GDM1 (cell line): ENCODE results near the gene GNA15.

Experiments
- DNase-seq: peaks from one replicate; lab custom pipeline; 2025; lab: John Stamatoyannopoulos, UW

Gene GNA15

DNA sequence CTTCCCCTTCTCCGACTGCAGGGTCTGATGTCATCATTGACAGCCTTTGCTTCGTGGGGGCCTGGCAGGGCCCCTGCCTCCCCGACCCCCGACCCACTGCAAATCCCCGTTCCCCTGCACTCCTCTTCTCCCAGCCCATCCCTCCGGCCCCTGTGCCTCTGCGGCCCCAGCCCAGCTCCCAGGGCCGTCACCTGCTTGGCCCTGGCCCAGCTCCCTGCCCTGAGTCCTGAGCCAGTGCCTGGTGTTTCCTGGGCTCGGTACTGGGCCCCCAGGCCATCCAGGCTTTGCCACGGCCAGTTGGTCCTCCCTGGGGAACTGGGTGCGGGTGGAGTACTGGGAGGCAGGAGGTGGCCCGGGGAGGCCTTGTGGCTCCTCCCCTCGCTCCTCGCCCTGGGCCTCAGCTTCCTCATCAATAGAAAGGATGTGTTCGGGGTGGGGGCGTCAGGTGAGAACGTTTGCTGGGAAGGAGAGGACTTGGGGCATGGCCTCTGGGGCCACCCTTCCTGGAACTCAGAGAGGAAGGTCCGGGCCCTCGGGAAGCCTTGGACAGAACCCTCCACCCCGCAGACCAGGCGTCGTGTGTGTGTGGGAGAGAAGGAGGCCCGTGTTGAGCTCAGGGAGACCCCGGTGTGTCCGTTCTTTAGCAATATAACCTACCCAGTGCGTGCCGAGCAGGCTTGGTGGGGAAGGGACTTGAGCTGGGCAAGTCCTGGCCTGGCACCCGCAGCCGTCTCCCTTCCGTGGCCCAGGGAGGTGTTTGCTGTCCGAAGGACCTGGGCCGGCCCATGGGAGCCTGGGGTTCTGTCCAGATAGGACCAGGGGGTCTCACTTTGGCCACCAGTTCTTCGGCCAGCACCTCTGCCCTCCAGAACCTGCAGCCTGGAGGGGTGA lies 72.7 kb downstream of the GNA15 start:
- DNase-seq: no peak

DNA sequence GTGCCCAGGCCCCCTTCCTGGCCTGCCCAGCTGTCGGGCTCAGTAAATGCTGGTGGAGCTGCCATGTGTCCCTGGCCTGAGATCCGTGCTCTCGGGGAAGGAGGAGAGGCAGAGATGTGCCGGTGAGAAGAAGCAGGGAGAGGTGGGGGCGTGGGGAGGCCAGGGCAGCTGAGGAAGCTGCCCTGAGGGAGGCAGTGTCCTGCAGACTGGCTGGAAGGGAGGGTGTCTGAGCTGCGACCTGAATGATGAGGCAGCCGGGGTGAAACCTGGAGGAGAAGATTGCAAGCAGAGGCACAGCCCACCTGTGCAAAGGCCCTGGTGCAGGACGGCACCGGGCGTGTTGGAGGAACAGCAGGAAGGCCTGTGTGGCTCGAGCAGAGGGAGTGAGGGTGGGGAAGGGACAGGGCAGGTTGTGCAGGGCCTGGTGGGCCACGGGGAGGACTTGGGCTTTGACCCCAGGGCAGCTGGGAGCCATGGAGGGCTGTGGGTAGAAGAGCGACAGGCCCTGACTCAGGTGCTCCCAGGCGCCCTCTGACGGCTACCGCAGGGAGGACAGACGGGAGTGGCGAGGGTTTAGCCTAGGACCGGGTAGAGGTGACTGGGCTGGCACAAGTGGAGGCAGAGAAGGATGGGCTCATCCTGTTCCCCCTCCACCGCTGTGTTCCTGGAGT lies 74.6 kb downstream of the GNA15 start:
- DNase-seq: no peak

DNA sequence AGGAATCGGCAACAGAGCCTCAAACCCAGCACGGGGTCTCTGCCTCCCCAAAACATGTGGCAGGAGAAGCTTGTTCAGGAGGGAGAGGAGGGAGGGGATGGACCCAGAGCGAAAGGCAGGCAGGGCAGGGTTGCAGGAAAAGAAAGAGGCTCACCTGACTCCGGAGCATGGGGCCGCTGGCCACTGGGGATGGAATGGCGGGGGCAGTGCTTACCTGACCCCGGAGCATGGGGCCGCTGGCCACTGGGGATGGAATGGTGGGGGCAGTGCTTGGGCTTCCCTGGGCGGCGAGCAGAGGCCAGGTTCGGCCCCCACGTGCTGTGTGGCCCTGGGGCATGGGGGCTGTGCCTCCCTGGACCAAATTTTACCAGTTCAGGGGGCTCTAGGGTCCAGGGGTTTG lies 75.4 kb downstream of the GNA15 start:
- DNase-seq: no peak

DNA sequence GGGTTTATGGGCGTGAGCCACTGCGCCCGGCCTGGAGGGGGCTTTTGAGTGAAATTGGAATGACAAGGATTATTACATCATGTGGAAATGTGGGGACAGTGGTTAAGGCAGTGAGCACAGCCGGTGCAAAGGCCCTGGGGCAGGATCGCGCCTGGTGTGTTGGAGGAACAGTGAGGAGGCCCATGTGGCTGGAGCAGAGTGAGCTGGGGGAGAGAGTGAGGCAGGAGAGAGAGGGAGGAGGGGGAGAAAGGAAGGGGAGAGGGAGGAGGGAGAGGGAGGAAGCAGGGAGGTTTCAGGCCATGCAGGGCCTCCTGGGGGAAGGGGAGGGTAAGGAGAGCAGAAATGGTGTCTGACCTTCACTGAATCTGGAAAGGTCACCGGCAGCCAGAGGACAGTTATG lies 77.3 kb downstream of the GNA15 start:
- no peak for DNase-seq
